GM23248 (cell line): ENCODE data around the gene GNG3. TPM values are rescaled to one million over a fixed set of nuclear protein-coding genes. Genes with fewer than 3 reads are reported as not detected.
"Not testable (repeated sequence)": the region's sequence is repeated elsewhere in the genome, so short reads cannot be mapped to it uniquely, and the experiment has no call there.

Experiments
- DNase-seq: peaks from one replicate; pipeline ENCODE4 v3.0.0-alpha.2; 2015
- H2AFZ ChIP-seq: fragments of 200-600 bp; sonication (generic); 2 replicates; pipeline ENCODE4 v1.6.1; 2016; ENCODE audit warnings: antibody characterized with exemption
- H3F3A ChIP-seq: fragments of 200-600 bp; sonication (generic); 2 replicates; pipeline ENCODE4 v1.6.1; 2016; ENCODE audit warnings: mild to moderate bottlenecking, antibody characterized with exemption, mixed run types; ENCODE audit not compliant: insufficient read depth
- H3K27ac ChIP-seq: fragments of 200-600 bp; sonication (generic); 2 replicates; pipeline ENCODE4 v1.5.1; 2016; ENCODE audit warnings: mild to moderate bottlenecking
- H3K27me3 ChIP-seq: fragments of 200-600 bp; sonication (generic); replicated peaks from 2 replicates; pipeline ENCODE4 v1.6.1; 2016; ENCODE audit warnings: mild to moderate bottlenecking; ENCODE audit not compliant: insufficient read depth
- H3K36me3 ChIP-seq: fragments of 200-600 bp; sonication (generic); 2 replicates; pipeline ENCODE4 v1.6.1; 2016; ENCODE audit warnings: low read depth, mild to moderate bottlenecking
- H3K4me1 ChIP-seq: fragments of 200-600 bp; sonication (generic); 2 replicates; pipeline ENCODE4 v1.6.1; 2016; ENCODE audit warnings: mild to moderate bottlenecking; ENCODE audit not compliant: insufficient read depth
- H3K4me2 ChIP-seq: fragments of 200-600 bp; sonication (generic); one replicate; pipeline ENCODE4 v1.6.1; 2016; ENCODE audit warnings: mild to moderate bottlenecking; ENCODE audit not compliant: unreplicated experiment
- H3K4me3 ChIP-seq: fragments of 200-600 bp; sonication (generic); 2 replicates; pipeline ENCODE4 v1.5.1; 2016; ENCODE audit warnings: mild to moderate bottlenecking
- H3K79me2 ChIP-seq: fragments of 200-600 bp; sonication (generic); 2 replicates; pipeline ENCODE4 v1.6.1; 2016; ENCODE audit warnings: mild to moderate bottlenecking; ENCODE audit not compliant: insufficient read depth
- H3K9ac ChIP-seq: fragments of 200-600 bp; sonication (generic); 2 replicates; pipeline ENCODE4 v1.6.1; 2016; ENCODE audit warnings: mild to moderate bottlenecking
- H3K9me2 ChIP-seq: fragments of 200-600 bp; sonication (generic); 2 replicates; pipeline ENCODE4 v1.6.1; 2016; ENCODE audit warnings: mixed run types, mild to moderate bottlenecking, moderate library complexity; ENCODE audit not compliant: insufficient read depth
- H3K9me3 ChIP-seq: fragments of 200-600 bp; sonication (generic); one replicate; pipeline ENCODE4 v1.6.1; 2017; ENCODE audit warnings: low read depth
- H4K20me1 ChIP-seq: fragments of 200-600 bp; sonication (generic); 2 replicates; pipeline ENCODE4 v1.6.0; 2016; ENCODE audit not compliant: insufficient read depth
- EZH2 ChIP-seq: fragments of 200-600 bp; sonication (generic); IDR thresholded peaks from 2 replicates; pipeline ENCODE4 v1.6.1; 2018; ENCODE audit warnings: antibody characterized with exemption, mild to moderate bottlenecking; ENCODE audit not compliant: insufficient read depth, poor library complexity, severe bottlenecking
- EZH2phosphoT487 ChIP-seq: fragments of 200-600 bp; sonication (generic); IDR thresholded peaks from 2 replicates; pipeline ENCODE4 v1.6.1; 2018; ENCODE audit warnings: antibody characterized with exemption, moderate library complexity, mild to moderate bottlenecking, low read depth; ENCODE audit not compliant: insufficient read depth
- WGBS, 2 experiments: methylation state at CpG; one replicate each; pipeline ENCODE4 v1.1.6; 2015 to 2017; ENCODE audit warnings: low lambda C conversion rate in 2 of 2, low coverage in 1 of 2; ENCODE audit errors: missing lambda C conversion rate in 2 of 2; 5-methylcytosine and 5-hydroxymethylcytosine counted together
- in situ Hi-C: fragments of 300-500 bp; cut with MboI; formaldehyde crosslinking; loops from 2 replicates; pipeline ENCODE4 v1.15.0; 2020
- polyA plus RNA-seq: library from polyadenylated mRNA; unstranded; fragments of >200 nt; fragmentation: Nextera tagmentation; extraction: Ambion mirVana; gene quantifications from 2 replicates; pipeline ENCODE4 v1.2.1, GENCODE V29; 2016
- total RNA-seq: library from RNA; depleted of rRNA; stranded (reverse); fragments of >200 nt; shearing (Covaris generic); gene quantifications from 2 replicates; pipeline ENCODE4 v1.2.3, GENCODE V29; 2014

Gene GNG3
- total and polyA plus RNA-seq, 2 experiments from 2014 or later, result 0.29 TPM; not detected in 1

- H3F3A ChIP-seq, result peaks cover 23% of the 10 kb centered on the region; the same call in 1 of the 2 replicates
- no peaks in the 10 kb centered on the region for H4K20me1 ChIP-seq
- peaks cover 8% of the 10 kb centered on the region; the same call in 1 of the 2 replicates for H3K36me3 ChIP-seq
- H3K9me3 ChIP-seq, result no peaks in the 10 kb centered on the region
- H3K9ac ChIP-seq, result peak within 1 kb of the TSS; percentile 65
- peak within 1 kb of the TSS; percentile 65 for H3K4me2 ChIP-seq
- TF ChIP-seq EZH2 (no peak), EZH2phosphoT487 (no peak)
- peak; percentile 94 for DNase-seq
- H3K27ac ChIP-seq, result peak within 1 kb of the TSS; percentile 68
- H3K27me3 ChIP-seq, result no peaks in the 10 kb centered on the region
- H3K4me3 ChIP-seq, result peak within 1 kb of the TSS; percentile 57
- no peaks in the 10 kb centered on the region for H3K79me2 ChIP-seq
- WGBS, 2 experiments, result 1 to 3% methylated on average over 11 of the region's 11 CpGs
- in situ Hi-C loops, result loop anchor here (25.0 kb wide), 1 partner anchor 302 kb away; no protein-coding TSS in a partner anchor
- H3K9me2 ChIP-seq, result no peaks in the 10 kb centered on the region
- peak within 1 kb of the TSS; percentile 60 for H2AFZ ChIP-seq
- peaks cover 26% of the 10 kb centered on the region for H3K4me1 ChIP-seq
Observed at GRCh38 chr11:62689421-62690183, 17.9 kb upstream of the GNG3 start, which contains the start of gene LRRN4CL. TSS of gene LRRN4CL (minus strand) at chr11:62689530. CDS start at chr11:62688508, 1,022 bp downstream.

GRCh38 chr11:62693624-62694023 lies 13.9 kb upstream of the GNG3 start:
- Histone ChIP-seq H3K4me1 (peaks cover 26% of the 10 kb centered on the region), H3F3A (peaks cover 23% of the 10 kb centered on the region; the same call in 1 of the 2 replicates)
- H3K9ac ChIP-seq, H3K9me2 ChIP-seq, DNase-seq, H4K20me1 ChIP-seq, H3K4me2 ChIP-seq, H3K4me3 ChIP-seq, H3K79me2 ChIP-seq, H3K9me3 ChIP-seq, H2AFZ ChIP-seq, H3K27ac ChIP-seq, H3K27me3 ChIP-seq, H3K36me3 ChIP-seq: not testable (repeated sequence)
- WGBS, 2 experiments, result 90 to 100% methylated on average over 1 to 4 of the region's 4 CpGs
- in situ Hi-C loops, result loop anchor here (25.0 kb wide), 1 partner anchor 306 kb away; no protein-coding TSS in a partner anchor

GRCh38 chr11:62694455-62695167 lies 12.9 kb upstream of the GNG3 start:
- in situ Hi-C loops, result loop anchor here (25.0 kb wide), 1 partner anchor 307 kb away; no protein-coding TSS in a partner anchor

GRCh38 chr11:62702246-62702645 lies 5.2 kb upstream of the GNG3 start:
- WGBS, 2 experiments, result 94 to 95% methylated on average over 11 of the region's 11 CpGs
- peaks cover 28% of the 10 kb centered on the region; the same call in 1 of the 2 replicates for H3K79me2 ChIP-seq
- H3K9me2 ChIP-seq, result no peaks in the 10 kb centered on the region
- in situ Hi-C loops, result no loop called here
- TF ChIP-seq EZH2phosphoT487 (no peak), EZH2 (no peak)
- 0 out of 2 replicates have a peak, but pooled peaks cover 9% of the 10 kb centered on the region for H3K36me3 ChIP-seq
- H3K9ac ChIP-seq, result no peak overlapping the region
- H3K27ac ChIP-seq, result no peak overlapping the region
- no peak overlapping the region for H3K4me2 ChIP-seq
- no peak overlapping the region for H3K4me3 ChIP-seq
- DNase-seq, result no peak
- no peak overlapping the region for H2AFZ ChIP-seq
- no peaks in the 10 kb centered on the region for H4K20me1 ChIP-seq
- H3F3A ChIP-seq, result peaks cover 13% of the 10 kb centered on the region; the same call in 1 of the 2 replicates
- H3K9me3 ChIP-seq, result no peaks in the 10 kb centered on the region
- H3K27me3 ChIP-seq, result no peaks in the 10 kb centered on the region
- peaks cover 12% of the 10 kb centered on the region for H3K4me1 ChIP-seq

More at GRCh38 chr11:62694455-62695167, 12.9 kb upstream of the GNG3 start:
- Histone ChIP-seq H3K79me2 (no peaks in the 10 kb centered on the region), H3K27me3 (no peaks in the 10 kb centered on the region), H4K20me1 (no peaks in the 10 kb centered on the region), H3K9me2 (no peaks in the 10 kb centered on the region), H3K27ac (peak overlapping the region; percentile 32), H3K4me1 (peaks cover 17% of the 10 kb centered on the region), H3K4me2 (no peak overlapping the region), H3K9me3 (no peaks in the 10 kb centered on the region), H3K9ac (no peak overlapping the region; the same call in 1 of the 2 replicates), H2AFZ (no peak overlapping the region), H3K4me3 (no peak overlapping the region), H3K36me3 (peaks cover 8% of the 10 kb centered on the region; the same call in 1 of the 2 replicates), H3F3A (peaks cover 19% of the 10 kb centered on the region; the same call in 1 of the 2 replicates)
- DNase-seq, result peak; percentile 89
- 42 to 47% methylated on average over 14 of the region's 14 CpGs for WGBS, 2 experiments
- TF ChIP-seq EZH2phosphoT487 (no peak), EZH2 (no peak)

- peaks cover 13% of the 10 kb centered on the region; the same call in 1 of the 2 replicates for H3F3A ChIP-seq
- H3K4me2 ChIP-seq, DNase-seq, H4K20me1 ChIP-seq, H2AFZ ChIP-seq, H3K36me3 ChIP-seq, H3K9ac ChIP-seq, H3K27ac ChIP-seq, H3K27me3 ChIP-seq, H3K9me3 ChIP-seq, H3K9me2 ChIP-seq, in situ Hi-C loops, H3K4me3 ChIP-seq: not testable (repeated sequence)
- 93 to 98% methylated on average over 4 of the region's 4 CpGs for WGBS, 2 experiments
- peaks cover 28% of the 10 kb centered on the region; the same call in 1 of the 2 replicates for H3K79me2 ChIP-seq
- H3K4me1 ChIP-seq, result peaks cover 16% of the 10 kb centered on the region
Observed at GRCh38 chr11:62703921-62704320, 3.6 kb upstream of the GNG3 start.
